Stimulated activated naive CD4-positive, alpha-beta T cell (primary cell): ENCODE measurements around the gene TRIM48.
"Not testable (repeated sequence)": the region's sequence is repeated elsewhere in the genome, so short reads cannot be mapped to it uniquely, and the experiment has no call there.

ENCODE experiments used
- DNase-seq, 6 experiments: peaks; one replicate each; lab custom pipeline; 2025; lab: John Stamatoyannopoulos, UW

Gene TRIM48

GRCh38 chr11:55261855-55262254 lies at the start of gene TRIM48:
TSS of gene TRIM48 (plus strand) at chr11:55262155. CDS start at chr11:55262268, 113 bp downstream.
- DNase-seq = not testable (repeated sequence)

- DNase-seq = not testable (repeated sequence)
Measured at GRCh38 chr11:55238316-55238715, 23.6 kb upstream of the TRIM48 start.

- DNase-seq = no peak
Measured at GRCh38 chr11:55263081-55263480, 1.1 kb downstream of the TRIM48 start.
